Measurements from ENCODE around the gene CNNM4.
"Not testable (repeated sequence)": the region's sequence is repeated elsewhere in the genome, so short reads cannot be mapped to it uniquely, and the experiment has no call there.

The CNNM4 gene

GRCh38 chr2:96789245-96789617, 28.5 kb downstream of the CNNM4 start:
- no peaks in the 10 kb centered on the region for H3K9me2 ChIP-seq (replicated peaks; ENCODE audit: insufficient read depth, low read length)
- no peaks in the 10 kb centered on the region for H3F3A ChIP-seq (ENCODE audit: insufficient read depth)
- TF ChIP-seq CTCF (IDR thresholded peaks at IDR 0.05; ENCODE audit: insufficient read depth, low read length, poor library complexity, severe bottlenecking) (no peak), EZH2phosphoT487 (conservative IDR thresholded peaks at IDR 0.05; ENCODE audit: low read length) (no peak)
- H3K27me3 ChIP-seq (ENCODE audit: low read length) = no peaks in the 10 kb centered on the region
- no peak overlapping the region for H3K27ac ChIP-seq (ENCODE audit: low read depth, low read length)
- H3K4me2 ChIP-seq (ENCODE audit: low read depth, low read length, poor library complexity, severe bottlenecking) = no peak overlapping the region
- no peak overlapping the region for H3K4me3 ChIP-seq (ENCODE audit: insufficient read depth, low read length, poor library complexity, severe bottlenecking)
- H3K36me3 ChIP-seq (ENCODE audit: low read length) = no peaks in the 10 kb centered on the region
- no peak overlapping the region for H3K9ac ChIP-seq (ENCODE audit: low read length)
- H2AFZ ChIP-seq (ENCODE audit: low read depth, low read length, severe bottlenecking) = no peak overlapping the region
- H3K79me2 ChIP-seq (ENCODE audit: insufficient read depth, low read length) = no peaks in the 10 kb centered on the region
- H4K20me1 ChIP-seq (ENCODE audit: low read depth, low read length) = no peaks in the 10 kb centered on the region
- no peaks in the 10 kb centered on the region for H3K9me3 ChIP-seq (ENCODE audit: insufficient read depth, low read length)

GRCh38 chr2:96792772-96793749, 32.4 kb downstream of the CNNM4 start:
- no peak for TF ChIP-seq CTCF (IDR thresholded peaks at IDR 0.05; ENCODE audit: insufficient read depth, low read length, poor library complexity, severe bottlenecking)
- no peak for TF ChIP-seq EZH2phosphoT487 (conservative IDR thresholded peaks at IDR 0.05; ENCODE audit: low read length)
- H2AFZ ChIP-seq (ENCODE audit: low read depth, low read length, severe bottlenecking) = no peak overlapping the region
- H4K20me1 ChIP-seq (ENCODE audit: low read depth, low read length) = no peaks in the 10 kb centered on the region
- H3K9ac ChIP-seq (ENCODE audit: low read length) = no peak overlapping the region
- no peaks in the 10 kb centered on the region for H3K27me3 ChIP-seq (ENCODE audit: low read length)
- no peaks in the 10 kb centered on the region for H3F3A ChIP-seq (ENCODE audit: insufficient read depth)
- H3K4me3 ChIP-seq (ENCODE audit: insufficient read depth, low read length, poor library complexity, severe bottlenecking) = no peak overlapping the region
- no peak overlapping the region for H3K4me2 ChIP-seq (ENCODE audit: low read depth, low read length, poor library complexity, severe bottlenecking)
- no peaks in the 10 kb centered on the region for H3K9me3 ChIP-seq (ENCODE audit: insufficient read depth, low read length)
- H3K27ac ChIP-seq (ENCODE audit: low read depth, low read length) = no peak overlapping the region
- no peaks in the 10 kb centered on the region for H3K79me2 ChIP-seq (ENCODE audit: insufficient read depth, low read length)
- H3K9me2 ChIP-seq (replicated peaks; ENCODE audit: insufficient read depth, low read length) = no peaks in the 10 kb centered on the region
- H3K36me3 ChIP-seq (ENCODE audit: low read length) = no peaks in the 10 kb centered on the region

- no peaks in the 10 kb centered on the region for H3K36me3 ChIP-seq (ENCODE audit: low read length)
- TF ChIP-seq CTCF (IDR thresholded peaks at IDR 0.05; ENCODE audit: insufficient read depth, low read length, poor library complexity, severe bottlenecking) = no peak
- TF ChIP-seq EZH2phosphoT487 (conservative IDR thresholded peaks at IDR 0.05; ENCODE audit: low read length) = no peak
These were observed 34.4 kb downstream of the CNNM4 start for GRCh38 chr2:96795076-96795475.

GRCh38 chr2:96796497-96796896, 35.8 kb downstream of the CNNM4 start:
- H4K20me1 ChIP-seq (ENCODE audit: low read depth, low read length); H3K4me3 ChIP-seq (ENCODE audit: insufficient read depth, low read length, poor library complexity, severe bottlenecking); H3K9me3 ChIP-seq (ENCODE audit: insufficient read depth, low read length); H2AFZ ChIP-seq (ENCODE audit: low read depth, low read length, severe bottlenecking); H3F3A ChIP-seq (ENCODE audit: insufficient read depth); H3K9me2 ChIP-seq (replicated peaks; ENCODE audit: insufficient read depth, low read length); H3K36me3 ChIP-seq (ENCODE audit: low read length); H3K27me3 ChIP-seq (ENCODE audit: low read length); H3K4me2 ChIP-seq (ENCODE audit: low read depth, low read length, poor library complexity, severe bottlenecking); H3K79me2 ChIP-seq (ENCODE audit: insufficient read depth, low read length); H3K27ac ChIP-seq (ENCODE audit: low read depth, low read length); H3K9ac ChIP-seq (ENCODE audit: low read length): not testable (repeated sequence)

More at GRCh38 chr2:96795076-96795475, 34.4 kb downstream of the CNNM4 start:
- Histone ChIP-seq H3K27me3 (ENCODE audit: low read length) (no peaks in the 10 kb centered on the region), H3F3A (ENCODE audit: insufficient read depth) (no peaks in the 10 kb centered on the region), H3K9me3 (ENCODE audit: insufficient read depth, low read length) (no peaks in the 10 kb centered on the region), H3K4me2 (ENCODE audit: low read depth, low read length, poor library complexity, severe bottlenecking) (no peak overlapping the region), H3K79me2 (ENCODE audit: insufficient read depth, low read length) (no peaks in the 10 kb centered on the region), H4K20me1 (ENCODE audit: low read depth, low read length) (no peaks in the 10 kb centered on the region), H3K9me2 (replicated peaks; ENCODE audit: insufficient read depth, low read length) (no peaks in the 10 kb centered on the region), H3K4me3 (ENCODE audit: insufficient read depth, low read length, poor library complexity, severe bottlenecking) (no peak overlapping the region), H2AFZ (ENCODE audit: low read depth, low read length, severe bottlenecking) (no peak overlapping the region), H3K27ac (ENCODE audit: low read depth, low read length) (no peak overlapping the region), H3K9ac (ENCODE audit: low read length) (no peak overlapping the region)

All from SU-DHL-6 (cell line).